ENCODE data around the gene LETM1. TPM values are rescaled to one million over a fixed set of nuclear protein-coding genes. Genes with fewer than 3 reads are reported as not detected.

Gene LETM1
- total and polyA plus RNA-seq, 5 donors from 2014 or later = 10.3 to 41.8 (median 12.4) TPM

DNA sequence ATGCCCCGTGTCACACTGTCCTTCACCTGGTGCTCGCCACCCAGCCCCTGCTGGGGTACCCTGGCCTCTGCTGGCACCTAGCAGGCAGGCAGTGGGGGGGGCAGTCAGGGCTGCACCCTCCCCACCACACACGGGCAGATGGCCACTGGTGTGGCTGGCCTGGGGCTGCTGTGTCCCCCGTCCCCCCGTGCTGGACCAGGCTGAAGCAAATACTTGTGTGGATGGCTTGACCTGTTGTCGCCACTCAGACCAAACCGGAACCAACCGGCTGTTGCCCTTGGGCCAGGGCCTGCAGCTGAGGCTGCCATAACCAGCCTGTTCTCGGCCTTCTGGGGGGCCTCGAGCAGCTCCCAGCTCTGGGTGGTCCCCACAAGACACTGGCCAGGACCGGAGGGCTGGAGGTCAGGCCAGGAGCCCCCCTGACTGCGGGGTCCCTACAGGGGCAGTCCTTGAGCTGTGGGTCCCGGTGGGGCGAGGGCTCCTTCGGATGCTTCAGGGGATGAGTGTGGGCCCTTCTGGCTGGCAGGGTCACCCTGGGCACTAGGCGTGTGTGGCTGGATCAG is 58.6 kb downstream of the LETM1 start:
- no peaks in the 10 kb centered on the region for H3K36me3 Mint-ChIP-seq
- peaks cover 25% of the 10 kb centered on the region for H3K27me3 Mint-ChIP-seq
- H3K4me3 ChIP-seq (ENCODE audit: low read depth, low read length) = no peak overlapping the region
- peaks cover 0 to 3% (median 0%) of the 10 kb centered on the region in 7 donors for H3K9me3 Mint-ChIP-seq
- H3K4me3 Mint-ChIP-seq = no peak overlapping the region
- no peak overlapping the region for H3K27ac ChIP-seq (ENCODE audit: insufficient read depth, low read length, poor library complexity, severe bottlenecking)
- peaks cover 24% of the 10 kb centered on the region for H3K4me1 ChIP-seq (ENCODE audit: control insufficient read depth, insufficient read depth, low read length, poor library complexity, severe bottlenecking)
- ATAC-seq (ENCODE audit: low read depth in 2 of 2) (no peak), DNase-seq (no peak)
- peaks cover 7% of the 10 kb centered on the region for H3K27me3 ChIP-seq (ENCODE audit: control insufficient read depth, insufficient read depth, low read length)
- no peaks in the 10 kb centered on the region for H3K36me3 ChIP-seq (ENCODE audit: control insufficient read depth, insufficient read depth, low read length)
- H3K4me1 Mint-ChIP-seq = peaks cover 0 to 2% (median 0%) of the 10 kb centered on the region in 4 donors
- no peak overlapping the region for H3K27ac Mint-ChIP-seq
- H3K9me3 ChIP-seq (ENCODE audit: control insufficient read depth in 2 of 2, low read length in 2 of 2) = no peaks in the 10 kb centered on the region

DNA sequence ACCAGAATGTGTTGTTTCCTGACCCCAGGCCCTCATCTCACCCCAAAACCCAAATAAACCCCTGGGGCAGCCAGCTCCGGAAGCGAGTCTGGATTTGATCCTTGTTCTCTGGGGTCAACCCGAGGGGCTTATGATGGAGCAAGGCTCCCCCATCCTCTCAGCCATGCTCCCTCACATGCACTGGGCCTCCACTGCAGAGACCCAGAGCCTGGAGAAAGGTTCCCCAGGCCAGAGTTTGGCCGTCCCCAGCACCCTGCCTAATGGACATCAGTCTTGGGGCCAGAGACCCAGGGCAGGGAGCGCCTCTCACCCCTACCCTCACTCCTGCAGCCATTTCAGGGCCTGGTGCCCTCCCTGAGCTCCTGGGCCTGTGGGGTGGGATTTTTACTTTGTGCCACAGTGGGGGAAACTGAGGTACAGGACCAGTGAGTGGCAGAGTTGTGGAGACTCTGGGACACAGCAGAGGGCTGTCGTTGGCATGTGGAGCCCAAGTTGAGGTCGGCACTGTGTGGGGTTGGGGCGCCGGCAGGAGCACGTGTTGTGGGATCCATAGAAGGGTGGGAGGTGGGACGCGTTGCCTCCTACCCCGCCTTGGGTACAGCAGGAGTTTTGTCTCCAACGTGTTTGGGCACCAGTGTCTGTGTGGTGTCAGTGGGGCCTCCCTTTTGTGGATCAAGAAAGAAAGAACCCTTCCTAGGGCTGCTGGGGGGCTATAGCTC is 59.3 kb downstream of the LETM1 start:
- Mint-ChIP-seq H3K36me3 (no peaks in the 10 kb centered on the region), H3K4me1 (peaks cover 0 to 4% (median 0%) of the 10 kb centered on the region in 4 donors), H3K27ac (no peak overlapping the region), H3K9me3 (peaks cover 0 to 4% (median 0%) of the 10 kb centered on the region in 7 donors), H3K27me3 (peaks cover 26% of the 10 kb centered on the region), H3K4me3 (peak overlapping the region in 2 of 4 donors; percentile 19 to 24)
- no peaks in the 10 kb centered on the region for H3K9me3 ChIP-seq (ENCODE audit: control insufficient read depth in 2 of 2, low read length in 2 of 2)
- H3K4me1 ChIP-seq (ENCODE audit: control insufficient read depth, insufficient read depth, low read length, poor library complexity, severe bottlenecking) = peaks cover 24% of the 10 kb centered on the region
- H3K27ac ChIP-seq (ENCODE audit: insufficient read depth, low read length, poor library complexity, severe bottlenecking) = no peak overlapping the region
- H3K4me3 ChIP-seq (ENCODE audit: low read depth, low read length) = no peak overlapping the region
- peaks cover 7% of the 10 kb centered on the region for H3K27me3 ChIP-seq (ENCODE audit: control insufficient read depth, insufficient read depth, low read length)
- ATAC-seq (ENCODE audit: low read depth in 2 of 2) (no peak), DNase-seq (no peak)
- no peaks in the 10 kb centered on the region for H3K36me3 ChIP-seq (ENCODE audit: control insufficient read depth, insufficient read depth, low read length)

DNA sequence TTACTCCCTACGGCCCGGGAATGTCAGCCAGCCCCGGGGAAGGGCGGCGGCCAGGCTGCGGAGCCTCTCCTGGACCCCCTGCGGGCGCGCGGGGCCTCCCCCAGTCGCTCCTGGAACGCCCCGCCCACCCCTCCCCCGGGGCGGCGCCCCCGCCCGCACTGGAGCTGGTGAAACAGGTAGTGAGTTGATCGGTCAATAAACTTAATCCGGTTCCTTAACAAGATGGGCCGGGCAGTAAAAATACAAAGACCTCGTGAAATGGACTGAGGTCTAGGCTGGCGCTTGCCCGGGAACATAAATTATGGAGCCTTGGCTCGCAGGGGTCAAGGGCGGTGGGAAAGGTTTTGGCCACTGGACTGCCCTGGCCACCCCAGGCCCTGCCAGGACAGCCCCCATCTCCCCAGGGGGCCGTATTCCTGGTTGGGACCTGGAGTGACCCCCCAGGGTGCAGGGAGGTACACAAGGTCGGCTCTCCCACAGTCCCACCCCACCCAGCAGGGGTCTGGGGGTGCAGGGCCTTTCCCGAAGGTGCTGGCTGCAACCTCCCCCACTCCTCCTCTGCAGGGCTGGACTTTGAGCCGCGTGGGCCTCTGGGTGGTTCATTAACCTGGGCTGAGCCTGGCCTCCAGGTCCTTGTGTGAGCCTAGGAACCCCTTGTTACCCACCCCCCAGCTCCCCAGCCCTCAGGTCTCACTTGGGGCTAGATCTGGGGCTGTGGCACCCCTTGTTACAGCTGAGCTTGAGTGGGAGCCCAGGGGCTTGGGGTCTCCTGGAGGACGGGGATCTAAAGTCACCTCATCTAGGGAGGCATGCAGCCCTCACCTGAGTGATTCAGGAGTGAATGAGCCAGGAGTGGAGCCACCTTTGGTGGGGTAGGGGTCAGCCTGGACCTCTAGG is 60.4 kb downstream of the LETM1 start:
- Mint-ChIP-seq H3K4me3 (peak overlapping the region in 2 of 4 donors; percentile 36 to 38), H3K4me1 (peaks cover 0 to 6% (median 0%) of the 10 kb centered on the region in 4 donors), H3K9me3 (peaks cover 0 to 6% (median 0%) of the 10 kb centered on the region in 7 donors), H3K27me3 (peaks cover 34% of the 10 kb centered on the region), H3K27ac (no peak overlapping the region), H3K36me3 (no peaks in the 10 kb centered on the region)
- Histone ChIP-seq H3K36me3 (ENCODE audit: control insufficient read depth, insufficient read depth, low read length) (no peaks in the 10 kb centered on the region), H3K4me1 (ENCODE audit: control insufficient read depth, insufficient read depth, low read length, poor library complexity, severe bottlenecking) (peaks cover 24% of the 10 kb centered on the region), H3K27me3 (ENCODE audit: control insufficient read depth, insufficient read depth, low read length) (peaks cover 7% of the 10 kb centered on the region), H3K9me3 (ENCODE audit: control insufficient read depth in 2 of 2, low read length in 2 of 2) (no peaks in the 10 kb centered on the region), H3K4me3 (ENCODE audit: low read depth, low read length) (no peak overlapping the region), H3K27ac (ENCODE audit: insufficient read depth, low read length, poor library complexity, severe bottlenecking) (no peak overlapping the region)
- DNase-seq = no peak
- ATAC-seq (ENCODE audit: low read depth in 2 of 2) = no peak

DNA sequence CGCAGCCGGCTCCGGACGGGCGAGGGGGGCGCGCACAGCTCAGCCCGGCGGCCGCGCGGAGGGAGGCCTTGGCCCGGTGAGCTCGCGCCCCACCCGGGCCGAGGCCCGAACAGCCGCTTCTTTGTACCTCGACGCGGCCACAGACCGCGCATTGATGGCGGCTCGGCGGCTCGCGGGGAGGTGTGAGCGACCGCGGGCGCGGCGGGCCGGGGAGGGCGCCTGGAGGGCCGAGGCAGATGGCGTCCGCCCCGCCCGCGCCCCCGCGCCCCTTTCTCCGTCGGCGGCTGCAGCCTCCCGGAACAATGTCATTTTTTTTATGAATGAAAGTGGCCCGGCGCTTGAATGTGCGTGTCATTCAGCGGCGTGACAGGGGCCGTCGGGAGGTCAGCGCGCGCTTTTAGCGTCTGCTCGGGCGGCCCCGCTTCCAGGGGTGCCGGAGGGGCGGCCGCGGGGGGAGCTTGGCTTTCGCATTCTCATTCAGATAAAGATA is 61.1 kb downstream of the LETM1 start:
- ATAC-seq (ENCODE audit: low read depth in 2 of 2) (no peak), DNase-seq (no peak)
- peaks cover 0 to 6% (median 0%) of the 10 kb centered on the region in 4 donors for H3K4me1 Mint-ChIP-seq
- Histone ChIP-seq H3K4me1 (ENCODE audit: control insufficient read depth, insufficient read depth, low read length, poor library complexity, severe bottlenecking) (peaks cover 24% of the 10 kb centered on the region), H3K9me3 (ENCODE audit: control insufficient read depth in 2 of 2, low read length in 2 of 2) (no peaks in the 10 kb centered on the region), H3K4me3 (ENCODE audit: low read depth, low read length) (no peak overlapping the region), H3K36me3 (ENCODE audit: control insufficient read depth, insufficient read depth, low read length) (no peaks in the 10 kb centered on the region), H3K27ac (ENCODE audit: insufficient read depth, low read length, poor library complexity, severe bottlenecking) (no peak overlapping the region), H3K27me3 (ENCODE audit: control insufficient read depth, insufficient read depth, low read length) (peaks cover 7% of the 10 kb centered on the region)
- H3K27ac Mint-ChIP-seq = no peak overlapping the region
- peaks cover 39% of the 10 kb centered on the region for H3K27me3 Mint-ChIP-seq
- peaks cover 0 to 6% (median 0%) of the 10 kb centered on the region in 7 donors for H3K9me3 Mint-ChIP-seq
- H3K36me3 Mint-ChIP-seq = no peaks in the 10 kb centered on the region
- H3K4me3 Mint-ChIP-seq = peak overlapping the region in 1 of 4 donors; percentile 43

DNA sequence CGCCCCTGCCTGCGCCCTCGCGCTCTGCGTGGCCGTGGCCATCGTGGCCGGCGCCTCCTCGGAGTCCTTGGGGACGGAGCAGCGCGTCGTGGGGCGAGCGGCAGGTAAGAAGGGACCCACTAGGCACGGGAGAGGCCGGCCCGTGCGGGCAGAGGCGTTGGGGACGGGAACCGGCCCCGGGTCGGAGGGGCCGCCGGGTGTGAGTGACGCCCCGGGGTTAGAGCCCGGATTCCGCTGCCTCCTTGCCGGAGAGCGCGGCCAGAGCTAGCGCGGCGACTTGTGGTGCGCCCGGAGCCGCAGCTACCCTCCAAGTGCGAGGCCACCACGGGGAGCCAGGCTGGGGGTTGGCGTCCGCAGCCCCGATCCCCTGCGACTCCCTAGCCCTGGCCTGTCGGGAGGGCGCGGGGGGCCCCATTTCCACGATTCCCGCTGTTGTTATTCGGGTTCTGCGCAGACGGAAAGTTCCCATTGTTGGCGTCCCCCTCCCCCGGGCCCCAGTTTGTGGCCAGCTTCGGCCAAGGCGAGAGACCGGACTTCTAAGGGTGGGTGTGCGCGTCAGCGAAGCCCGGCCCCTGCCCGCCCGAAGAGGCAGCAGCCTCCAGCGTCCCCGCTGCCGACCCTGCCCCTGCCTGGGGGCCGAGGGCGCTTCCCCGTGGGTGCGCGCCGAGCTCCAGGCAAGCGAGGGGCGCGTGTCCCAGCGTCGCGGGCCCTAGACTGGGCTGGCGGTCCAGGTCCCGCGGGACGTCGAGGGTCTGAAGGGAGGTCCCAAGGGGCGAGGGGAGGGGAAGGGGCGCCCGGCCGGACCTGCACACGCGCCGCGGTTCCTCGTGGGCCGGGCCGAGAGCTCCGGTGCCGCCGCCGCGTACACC is 61.8 kb downstream of the LETM1 start:
- Histone ChIP-seq H3K27ac (ENCODE audit: insufficient read depth, low read length, poor library complexity, severe bottlenecking) (no peak overlapping the region), H3K36me3 (ENCODE audit: control insufficient read depth, insufficient read depth, low read length) (no peaks in the 10 kb centered on the region), H3K27me3 (ENCODE audit: control insufficient read depth, insufficient read depth, low read length) (peaks cover 7% of the 10 kb centered on the region), H3K4me3 (ENCODE audit: low read depth, low read length) (no peak overlapping the region), H3K4me1 (ENCODE audit: control insufficient read depth, insufficient read depth, low read length, poor library complexity, severe bottlenecking) (peaks cover 24% of the 10 kb centered on the region), H3K9me3 (ENCODE audit: control insufficient read depth in 2 of 2, low read length in 2 of 2) (no peaks in the 10 kb centered on the region)
- Mint-ChIP-seq H3K27ac (no peak overlapping the region), H3K4me3 (peak overlapping the region in 1 of 4 donors; percentile 54), H3K9me3 (peaks cover 0 to 6% (median 0%) of the 10 kb centered on the region in 7 donors), H3K36me3 (no peaks in the 10 kb centered on the region), H3K4me1 (peaks cover 0 to 6% (median 0%) of the 10 kb centered on the region in 4 donors), H3K27me3 (peaks cover 39% of the 10 kb centered on the region)
- no peak for DNase-seq
- no peak for ATAC-seq (ENCODE audit: low read depth in 2 of 2)

DNA sequence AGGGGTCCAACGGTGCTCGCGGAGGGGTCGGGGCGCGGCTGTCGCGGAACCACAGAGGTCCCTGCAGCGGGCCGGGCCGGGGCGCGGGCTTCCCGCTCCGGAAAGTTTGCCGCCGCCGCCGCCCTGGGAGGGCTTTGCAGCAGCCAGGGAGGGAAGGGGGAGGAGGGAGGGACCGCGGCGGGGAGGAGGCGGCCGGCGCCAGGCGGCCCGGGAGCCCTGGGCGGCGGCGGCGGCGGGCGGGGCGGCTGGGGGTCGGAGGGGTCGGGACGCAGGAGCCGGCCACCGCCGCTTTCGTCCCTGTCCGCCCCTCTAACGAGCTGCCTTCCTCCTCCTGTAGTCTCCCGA is 62.5 kb downstream of the LETM1 start:
- H3K27me3 Mint-ChIP-seq = peaks cover 35% of the 10 kb centered on the region
- ATAC-seq (ENCODE audit: low read depth in 2 of 2) = no peak

More for the DNA sequence above, 62.5 kb downstream of the LETM1 start:
- H3K4me3 ChIP-seq (ENCODE audit: low read depth, low read length) = no peak overlapping the region
- Mint-ChIP-seq H3K27ac (no peak overlapping the region), H3K4me1 (peaks cover 0 to 6% (median 0%) of the 10 kb centered on the region in 4 donors), H3K4me3 (no peak overlapping the region), H3K36me3 (no peaks in the 10 kb centered on the region), H3K9me3 (peaks cover 0 to 6% (median 0%) of the 10 kb centered on the region in 7 donors)
- DNase-seq = peak in 2 of 3 donors; percentile 8 to 20
- no peak overlapping the region for H3K27ac ChIP-seq (ENCODE audit: insufficient read depth, low read length, poor library complexity, severe bottlenecking)
- no peaks in the 10 kb centered on the region for H3K9me3 ChIP-seq (ENCODE audit: control insufficient read depth in 2 of 2, low read length in 2 of 2)
- peaks cover 7% of the 10 kb centered on the region for H3K27me3 ChIP-seq (ENCODE audit: control insufficient read depth, insufficient read depth, low read length)
- H3K36me3 ChIP-seq (ENCODE audit: control insufficient read depth, insufficient read depth, low read length) = no peaks in the 10 kb centered on the region
- peaks cover 24% of the 10 kb centered on the region for H3K4me1 ChIP-seq (ENCODE audit: control insufficient read depth, insufficient read depth, low read length, poor library complexity, severe bottlenecking)
